ENCODE data around the gene HDGF. TPM values are rescaled to one million over a fixed set of nuclear protein-coding genes. Genes with fewer than 3 reads are reported as not detected.

HDGF gene
- total RNA-seq, 1 experiment from 2014 or later: 325 TPM

DNA sequence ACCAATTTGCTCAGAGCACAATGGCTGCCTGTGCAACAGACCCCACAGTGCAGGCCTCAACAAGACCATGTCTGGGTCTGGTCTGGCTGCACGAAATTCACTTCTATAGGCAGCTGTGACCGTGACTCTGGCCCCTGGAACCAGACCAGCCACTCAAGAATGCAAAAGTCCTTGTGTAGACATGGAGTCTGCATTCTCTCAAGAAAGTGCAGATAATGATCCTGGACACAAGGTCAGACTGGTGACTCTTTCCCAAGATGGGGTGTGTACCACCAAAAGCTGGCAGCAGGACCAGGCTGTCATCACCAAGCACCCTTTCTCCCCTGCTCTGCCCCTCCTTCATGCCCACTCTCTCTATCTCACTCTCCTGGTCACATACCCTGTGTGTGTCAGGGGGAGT lies 30.3 kb downstream of the HDGF start:
- Histone ChIP-seq H3K27me3 (ENCODE audit: control insufficient read depth, insufficient read depth, low read length) (no peaks in the 10 kb centered on the region), H3K4me3 (ENCODE audit: low read depth in 2 of 2, low read length in 2 of 2) (no peak overlapping the region), H3K36me3 (ENCODE audit: control insufficient read depth, insufficient read depth, low read length) (peaks cover 17% of the 10 kb centered on the region), H3K4me1 (ENCODE audit: control insufficient read depth, insufficient read depth, low read length) (peaks cover 23% of the 10 kb centered on the region), H3K27ac (ENCODE audit: low read length) (peak overlapping the region; percentile 60), H3K9me3 (ENCODE audit: control insufficient read depth, insufficient read depth, low read depth, low read length) (no peaks in the 10 kb centered on the region)
- ATAC-seq: no peak
- ChIA-PET POLR2A (no interaction called here), CTCF (interaction anchor here (1.0 to 1.9 kb wide), 3 partner anchors 16 to 32 kb away, joined by 5 to 13 read pairs (median 10); partner anchors contain the start of gene CRABP2)
- no TSS peak for BruUV-seq (replicated peaks)
- DNase-seq (ENCODE audit: low read depth, low spot score): no peak
- in situ Hi-C loops (cut with HindIII; ENCODE audit: low pct_unique_long_range_greater_than_20kb, low sequenced_read_pairs): no loop called here
- intact Hi-C loops (cut with micrococcal nuclease; ENCODE audit: unreplicated experiment): no loop called here
- no peak for TF ChIP-seq TCF7L2 (IDR thresholded peaks at IDR 0.05; ENCODE audit: low read depth, low read length)
- no peak for TF ChIP-seq SIN3A (IDR thresholded peaks at IDR 0.05; ENCODE audit: borderline replicate concordance, insufficient read depth, low read depth, low read length)
- TF ChIP-seq, protein P1, sequence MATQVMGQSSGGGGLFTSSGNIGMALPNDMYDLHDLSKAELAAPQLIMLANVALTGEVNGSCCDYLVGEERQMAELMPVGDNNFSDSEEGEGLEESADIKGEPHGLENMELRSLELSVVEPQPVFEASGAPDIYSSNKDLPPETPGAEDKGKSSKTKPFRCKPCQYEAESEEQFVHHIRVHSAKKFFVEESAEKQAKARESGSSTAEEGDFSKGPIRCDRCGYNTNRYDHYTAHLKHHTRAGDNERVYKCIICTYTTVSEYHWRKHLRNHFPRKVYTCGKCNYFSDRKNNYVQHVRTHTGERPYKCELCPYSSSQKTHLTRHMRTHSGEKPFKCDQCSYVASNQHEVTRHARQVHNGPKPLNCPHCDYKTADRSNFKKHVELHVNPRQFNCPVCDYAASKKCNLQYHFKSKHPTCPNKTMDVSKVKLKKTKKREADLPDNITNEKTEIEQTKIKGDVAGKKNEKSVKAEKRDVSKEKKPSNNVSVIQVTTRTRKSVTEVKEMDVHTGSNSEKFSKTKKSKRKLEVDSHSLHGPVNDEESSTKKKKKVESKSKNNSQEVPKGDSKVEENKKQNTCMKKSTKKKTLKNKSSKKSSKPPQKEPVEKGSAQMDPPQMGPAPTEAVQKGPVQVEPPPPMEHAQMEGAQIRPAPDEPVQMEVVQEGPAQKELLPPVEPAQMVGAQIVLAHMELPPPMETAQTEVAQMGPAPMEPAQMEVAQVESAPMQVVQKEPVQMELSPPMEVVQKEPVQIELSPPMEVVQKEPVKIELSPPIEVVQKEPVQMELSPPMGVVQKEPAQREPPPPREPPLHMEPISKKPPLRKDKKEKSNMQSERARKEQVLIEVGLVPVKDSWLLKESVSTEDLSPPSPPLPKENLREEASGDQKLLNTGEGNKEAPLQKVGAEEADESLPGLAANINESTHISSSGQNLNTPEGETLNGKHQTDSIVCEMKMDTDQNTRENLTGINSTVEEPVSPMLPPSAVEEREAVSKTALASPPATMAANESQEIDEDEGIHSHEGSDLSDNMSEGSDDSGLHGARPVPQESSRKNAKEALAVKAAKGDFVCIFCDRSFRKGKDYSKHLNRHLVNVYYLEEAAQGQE (IDR thresholded peaks at IDR 0.05; ENCODE audit: insufficient read depth in 1 of 2, low read depth in 2 of 2, low read length in 1 of 2): no peak
- TF ChIP-seq, protein P2, sequence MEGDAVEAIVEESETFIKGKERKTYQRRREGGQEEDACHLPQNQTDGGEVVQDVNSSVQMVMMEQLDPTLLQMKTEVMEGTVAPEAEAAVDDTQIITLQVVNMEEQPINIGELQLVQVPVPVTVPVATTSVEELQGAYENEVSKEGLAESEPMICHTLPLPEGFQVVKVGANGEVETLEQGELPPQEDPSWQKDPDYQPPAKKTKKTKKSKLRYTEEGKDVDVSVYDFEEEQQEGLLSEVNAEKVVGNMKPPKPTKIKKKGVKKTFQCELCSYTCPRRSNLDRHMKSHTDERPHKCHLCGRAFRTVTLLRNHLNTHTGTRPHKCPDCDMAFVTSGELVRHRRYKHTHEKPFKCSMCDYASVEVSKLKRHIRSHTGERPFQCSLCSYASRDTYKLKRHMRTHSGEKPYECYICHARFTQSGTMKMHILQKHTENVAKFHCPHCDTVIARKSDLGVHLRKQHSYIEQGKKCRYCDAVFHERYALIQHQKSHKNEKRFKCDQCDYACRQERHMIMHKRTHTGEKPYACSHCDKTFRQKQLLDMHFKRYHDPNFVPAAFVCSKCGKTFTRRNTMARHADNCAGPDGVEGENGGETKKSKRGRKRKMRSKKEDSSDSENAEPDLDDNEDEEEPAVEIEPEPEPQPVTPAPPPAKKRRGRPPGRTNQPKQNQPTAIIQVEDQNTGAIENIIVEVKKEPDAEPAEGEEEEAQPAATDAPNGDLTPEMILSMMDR (IDR thresholded peaks at IDR 0.05): no peak
- TF ChIP-seq POLR2AphosphoS5 (IDR thresholded peaks at IDR 0.05; ENCODE audit: low read depth, low read length): no peak

DNA sequence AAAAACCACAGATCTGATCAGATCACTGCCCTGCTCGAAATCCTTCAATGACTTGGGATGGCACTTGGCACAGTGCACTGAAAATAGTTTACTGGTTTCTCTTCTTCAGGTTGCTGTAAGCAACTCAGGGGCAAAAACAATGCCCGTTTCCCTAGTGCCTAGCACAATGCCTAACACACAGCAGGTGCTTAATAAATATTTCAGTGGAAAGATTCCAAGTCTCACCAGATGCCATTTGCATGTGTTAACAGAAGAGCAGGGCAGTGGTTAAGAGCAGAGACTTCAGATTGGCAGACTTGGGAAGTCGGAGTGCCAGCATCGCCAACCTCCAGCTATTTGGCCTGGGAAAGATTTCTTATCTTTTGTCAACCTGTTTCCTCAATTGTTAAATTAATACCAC lies 34.1 kb downstream of the HDGF start:
- peaks cover 4% of the 10 kb centered on the region; the same call in 1 of the 2 replicates for H3K36me3 ChIP-seq (ENCODE audit: control insufficient read depth, insufficient read depth, low read length)
- POLR2A ChIA-PET: no interaction called here
- no peak overlapping the region for H3K27ac ChIP-seq (ENCODE audit: low read length)
- BruUV-seq (replicated peaks): no TSS peak
- no peaks in the 10 kb centered on the region for H3K9me3 ChIP-seq (ENCODE audit: control insufficient read depth, insufficient read depth, low read depth, low read length)
- in situ Hi-C loops (cut with HindIII; ENCODE audit: low pct_unique_long_range_greater_than_20kb, low sequenced_read_pairs): no loop called here
- CTCF ChIA-PET: no interaction called here
- H3K27me3 ChIP-seq (ENCODE audit: control insufficient read depth, insufficient read depth, low read length): no peaks in the 10 kb centered on the region
- TF ChIP-seq SIN3A (IDR thresholded peaks at IDR 0.05; ENCODE audit: borderline replicate concordance, insufficient read depth, low read depth, low read length): no peak
- no peak for TF ChIP-seq POLR2AphosphoS5 (IDR thresholded peaks at IDR 0.05; ENCODE audit: low read depth, low read length)
- TF ChIP-seq, protein P2 (IDR thresholded peaks at IDR 0.05): no peak
- no peak for TF ChIP-seq TCF7L2 (IDR thresholded peaks at IDR 0.05; ENCODE audit: low read depth, low read length)
- TF ChIP-seq, protein P1 (IDR thresholded peaks at IDR 0.05; ENCODE audit: insufficient read depth in 1 of 2, low read depth in 2 of 2, low read length in 1 of 2): no peak
- no peak for DNase-seq (ENCODE audit: low read depth, low spot score)
- no peak overlapping the region for H3K4me3 ChIP-seq (ENCODE audit: low read depth in 2 of 2, low read length in 2 of 2)
- H3K4me1 ChIP-seq (ENCODE audit: control insufficient read depth, insufficient read depth, low read length): peaks cover 15% of the 10 kb centered on the region
- ATAC-seq: no peak
- intact Hi-C loops (cut with micrococcal nuclease; ENCODE audit: unreplicated experiment): no loop called here
